SK-N-SH treated with all-trans-retinoic acid at 6 μM for 48 hours (cell line): ENCODE results near the gene PARK7.

ENCODE experiments used
- ATAC-seq: fragments of 200-7000 bp; cut with Tn5 transposase; 3 replicates; pipeline ENCODE4 v1.9.1; 2020; ENCODE audit warnings: mild to moderate bottlenecking, moderate library complexity
- ARNTL ChIP-seq: fragments of 450-650 bp; formaldehyde crosslinking; IDR thresholded peaks from 2 replicates; pipeline ENCODE4 v1.5.0; 2020; ENCODE audit warnings: low read depth, mild to moderate bottlenecking, moderate library complexity, borderline replicate concordance
- BACH2 ChIP-seq: fragments of 250-450 bp; sonication (Bioruptor Pico); IDR thresholded peaks from 2 replicates; pipeline ENCODE4 v1.9.0; 2021; ENCODE audit warnings: mild to moderate bottlenecking, borderline replicate concordance
- CSDC2 ChIP-seq: fragments of 250-450 bp; sonication (Bioruptor Pico); IDR thresholded peaks from 2 replicates; pipeline ENCODE4 v1.5.0; 2020; ENCODE audit warnings: mild to moderate bottlenecking, moderate library complexity
- ESRRG ChIP-seq: fragments of 250-450 bp; sonication (Bioruptor Pico); IDR thresholded peaks from 2 replicates; pipeline ENCODE4 v1.6.1; 2021; ENCODE audit warnings: mild to moderate bottlenecking
- OSR1 ChIP-seq: fragments of 250-450 bp; sonication (Bioruptor Pico); IDR thresholded peaks from 2 replicates; pipeline ENCODE4 v1.8.0; 2022; ENCODE audit warnings: moderate library complexity, mild to moderate bottlenecking, inconsistent platforms
- POU6F1 ChIP-seq: fragments of 250-450 bp; sonication (Bioruptor Pico); IDR thresholded peaks from 2 replicates; pipeline ENCODE4 v1.8.0; 2021; ENCODE audit warnings: low read depth, mild to moderate bottlenecking, moderate library complexity, borderline replicate concordance
- PPARA ChIP-seq: fragments of 250-450 bp; sonication (Bioruptor Pico); IDR thresholded peaks from 2 replicates; pipeline ENCODE4 v1.5.0; 2020; ENCODE audit warnings: mild to moderate bottlenecking, borderline replicate concordance
- RARB ChIP-seq: fragments of 250-450 bp; sonication (Bioruptor Pico); IDR thresholded peaks from 2 replicates; pipeline ENCODE4 v1.8.0; 2021; ENCODE audit warnings: mild to moderate bottlenecking, moderate library complexity
- TOX ChIP-seq: fragments of 250-450 bp; sonication (Bioruptor Pico); IDR thresholded peaks from 2 replicates; pipeline ENCODE4 v1.8.0; 2021; ENCODE audit warnings: mild to moderate bottlenecking, moderate library complexity, borderline replicate concordance
- TSHZ2 ChIP-seq: fragments of 250-450 bp; sonication (Bioruptor Pico); IDR thresholded peaks from 2 replicates; pipeline ENCODE4 v1.5.0; 2020; ENCODE audit warnings: mild to moderate bottlenecking, moderate library complexity
- ZC3H10 ChIP-seq: fragments of 250-450 bp; sonication (Bioruptor Pico); IDR thresholded peaks from 2 replicates; pipeline ENCODE4 v1.5.1; 2021; ENCODE audit warnings: mild to moderate bottlenecking, moderate library complexity
- ZFP3 ChIP-seq: fragments of 250-450 bp; sonication (Bioruptor Pico); IDR thresholded peaks from 2 replicates; pipeline ENCODE4 v1.5.0; 2020; ENCODE audit warnings: mild to moderate bottlenecking, moderate library complexity
- ZFP30 ChIP-seq: fragments of 450-650 bp; formaldehyde crosslinking; IDR thresholded peaks from 2 replicates; pipeline ENCODE4 v1.5.0; 2022; ENCODE audit warnings: mild to moderate bottlenecking, moderate library complexity
- ZNF565 ChIP-seq: fragments of 450-650 bp; formaldehyde crosslinking; conservative IDR thresholded peaks from 2 replicates; pipeline ENCODE4 v1.5.0; 2020; ENCODE audit warnings: low read depth, mild to moderate bottlenecking, moderate library complexity
- ZNF70 ChIP-seq: fragments of 450-650 bp; formaldehyde crosslinking; IDR thresholded peaks from 2 replicates; pipeline ENCODE4 v1.5.0; 2020; ENCODE audit warnings: mild to moderate bottlenecking, moderate library complexity
- ZNF8 ChIP-seq: fragments of 450-650 bp; formaldehyde crosslinking; IDR thresholded peaks from 2 replicates; pipeline ENCODE4 v1.5.0; 2020; ENCODE audit warnings: mild to moderate bottlenecking, moderate library complexity
- TF ChIP-seq, protein P1 (sequence below): fragments of 250-450 bp; sonication (Bioruptor Pico); IDR thresholded peaks from 2 replicates; pipeline ENCODE4 v1.5.1; 2021; ENCODE audit warnings: mild to moderate bottlenecking, moderate library complexity
- TF ChIP-seq, protein P2 (sequence below): fragments of 250-450 bp; sonication (Bioruptor Pico); IDR thresholded peaks from 2 replicates; pipeline ENCODE4 v1.8.0; 2020; ENCODE audit warnings: mild to moderate bottlenecking, moderate library complexity, borderline replicate concordance

PARK7 gene

DNA sequence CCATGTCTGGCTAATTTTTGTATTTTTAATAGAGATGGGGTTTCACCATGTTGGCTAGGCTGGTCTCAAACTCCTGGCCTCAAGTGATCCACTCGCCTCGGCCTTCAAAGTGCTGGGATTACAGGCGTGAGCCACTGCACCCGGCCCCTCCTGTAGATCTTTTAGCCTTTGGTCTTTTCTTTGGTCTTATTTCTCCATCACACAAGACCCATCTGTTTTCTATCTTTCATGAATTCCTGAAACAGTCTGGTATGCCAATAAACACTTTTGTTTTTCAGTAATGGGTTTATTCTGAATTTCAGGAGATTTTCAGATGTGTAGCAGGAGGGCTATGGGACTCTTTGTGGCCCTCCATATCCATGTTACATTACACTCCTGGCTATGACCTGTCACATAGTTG, 41.4 kb downstream of the PARK7 start:
- TF ChIP-seq ESRRG (CRISPR knock-in tag) = no peak
- TF ChIP-seq ZNF70 (CRISPR knock-in tag) = no peak
- no peak for TF ChIP-seq ZNF565 (CRISPR knock-in tag)
- no peak for TF ChIP-seq OSR1 (CRISPR knock-in tag)
- no peak for TF ChIP-seq PPARA
- TF ChIP-seq TOX = no peak
- no peak for TF ChIP-seq RARB (CRISPR knock-in tag)
- no peak for TF ChIP-seq POU6F1 (CRISPR knock-in tag)
- no peak for TF ChIP-seq BACH2 (CRISPR knock-in tag)
- ATAC-seq = no peak

GRCh38 chr1:8003438-8004112, 42.1 kb downstream of the PARK7 start:
- ATAC-seq = no peak
- TF ChIP-seq OSR1 (CRISPR knock-in tag) = no peak

DNA sequence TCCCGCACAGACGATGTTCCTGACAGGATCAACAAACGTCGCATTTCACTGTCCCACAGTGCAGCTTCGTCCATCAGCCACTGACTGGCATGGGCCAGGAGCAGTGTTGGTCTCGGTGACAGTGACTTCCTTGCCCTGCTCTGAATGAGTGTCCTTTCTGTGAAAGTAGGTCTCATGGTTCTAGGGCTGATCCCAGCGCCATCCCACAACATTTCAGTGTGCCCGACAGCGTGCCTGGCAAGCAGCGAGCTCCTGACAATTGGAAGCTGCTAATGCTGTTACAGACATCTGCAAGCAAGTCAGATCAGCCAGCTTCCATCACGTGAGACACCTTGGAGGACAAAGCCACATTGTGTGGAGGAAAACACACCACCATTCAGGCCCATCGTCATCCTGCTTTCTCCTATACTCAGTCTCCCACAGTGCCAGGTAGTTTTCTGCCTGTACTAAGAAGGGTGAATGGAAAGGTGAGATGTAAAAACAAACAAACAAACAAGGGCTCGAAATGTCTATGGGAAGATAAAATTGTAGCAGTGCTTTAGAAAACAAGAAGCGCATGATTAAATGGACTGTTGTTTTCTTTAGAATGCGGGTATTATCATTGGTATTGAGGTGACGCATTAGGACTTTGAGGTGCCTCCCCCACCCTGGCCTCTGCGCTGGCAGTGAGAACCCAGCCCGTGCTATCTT, 42.7 kb downstream of the PARK7 start:
- TF ChIP-seq CSDC2 (CRISPR knock-in tag) (no peak), ZNF8 (no peak), ESRRG (CRISPR knock-in tag) (no peak), ZFP30 (CRISPR knock-in tag) (no peak), TSHZ2 (CRISPR knock-in tag) (no peak), RARB (CRISPR knock-in tag) (no peak), ZC3H10 (CRISPR knock-in tag) (no peak)
- TF ChIP-seq, protein P1, sequence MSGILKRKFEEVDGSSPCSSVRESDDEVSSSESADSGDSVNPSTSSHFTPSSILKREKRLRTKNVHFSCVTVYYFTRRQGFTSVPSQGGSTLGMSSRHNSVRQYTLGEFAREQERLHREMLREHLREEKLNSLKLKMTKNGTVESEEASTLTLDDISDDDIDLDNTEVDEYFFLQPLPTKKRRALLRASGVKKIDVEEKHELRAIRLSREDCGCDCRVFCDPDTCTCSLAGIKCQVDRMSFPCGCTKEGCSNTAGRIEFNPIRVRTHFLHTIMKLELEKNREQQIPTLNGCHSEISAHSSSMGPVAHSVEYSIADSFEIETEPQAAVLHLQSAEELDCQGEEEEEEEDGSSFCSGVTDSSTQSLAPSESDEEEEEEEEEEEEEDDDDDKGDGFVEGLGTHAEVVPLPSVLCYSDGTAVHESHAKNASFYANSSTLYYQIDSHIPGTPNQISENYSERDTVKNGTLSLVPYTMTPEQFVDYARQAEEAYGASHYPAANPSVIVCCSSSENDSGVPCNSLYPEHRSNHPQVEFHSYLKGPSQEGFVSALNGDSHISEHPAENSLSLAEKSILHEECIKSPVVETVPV (CRISPR knock-in tag) = no peak
- TF ChIP-seq, protein P2, sequence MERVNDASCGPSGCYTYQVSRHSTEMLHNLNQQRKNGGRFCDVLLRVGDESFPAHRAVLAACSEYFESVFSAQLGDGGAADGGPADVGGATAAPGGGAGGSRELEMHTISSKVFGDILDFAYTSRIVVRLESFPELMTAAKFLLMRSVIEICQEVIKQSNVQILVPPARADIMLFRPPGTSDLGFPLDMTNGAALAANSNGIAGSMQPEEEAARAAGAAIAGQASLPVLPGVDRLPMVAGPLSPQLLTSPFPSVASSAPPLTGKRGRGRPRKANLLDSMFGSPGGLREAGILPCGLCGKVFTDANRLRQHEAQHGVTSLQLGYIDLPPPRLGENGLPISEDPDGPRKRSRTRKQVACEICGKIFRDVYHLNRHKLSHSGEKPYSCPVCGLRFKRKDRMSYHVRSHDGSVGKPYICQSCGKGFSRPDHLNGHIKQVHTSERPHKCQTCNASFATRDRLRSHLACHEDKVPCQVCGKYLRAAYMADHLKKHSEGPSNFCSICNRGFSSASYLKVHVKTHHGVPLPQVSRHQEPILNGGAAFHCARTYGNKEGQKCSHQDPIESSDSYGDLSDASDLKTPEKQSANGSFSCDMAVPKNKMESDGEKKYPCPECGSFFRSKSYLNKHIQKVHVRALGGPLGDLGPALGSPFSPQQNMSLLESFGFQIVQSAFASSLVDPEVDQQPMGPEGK (CRISPR knock-in tag) = no peak
- ATAC-seq = peak; percentile 1; the same call in 1 of the 3 replicates

GRCh38 chr1:8004803-8005573, 43.5 kb downstream of the PARK7 start:
- ATAC-seq = peak; percentile 76
- TF ChIP-seq CSDC2 (CRISPR knock-in tag) (no peak), ARNTL (0 out of 2 replicates have a peak, but pooled peaks have one; percentile 29), OSR1 (CRISPR knock-in tag) (no peak), ZFP3 (0 out of 2 replicates have a peak, but pooled peaks have one; percentile 25), BACH2 (CRISPR knock-in tag) (no peak)
